SU-DHL-6 (cell line): ENCODE measurements around the gene BUB1.
"Not testable (repeated sequence)": the region's sequence is repeated elsewhere in the genome, so short reads cannot be mapped to it uniquely, and the experiment has no call there.

Experiments
- CTCF ChIP-seq: fragments of 200-600 bp; sonication (generic); IDR thresholded peaks from one replicate; pipeline ENCODE4 v1.5.1; 2017; ENCODE audit warnings: antibody characterized with exemption, mild to moderate bottlenecking, low read length, moderate library complexity; ENCODE audit not compliant: insufficient read depth, poor library complexity, severe bottlenecking
- EZH2phosphoT487 ChIP-seq: fragments of 200-600 bp; sonication (generic), shearing (Covaris generic); conservative IDR thresholded peaks from 2 replicates; pipeline ENCODE4 v1.6.1; 2018; ENCODE audit warnings: mild to moderate bottlenecking, antibody characterized with exemption, low read length, moderate library complexity, mixed read lengths

GRCh38 chr2:110635949-110636628, 41.8 kb downstream of the BUB1 start:
- not testable (repeated sequence) for TF ChIP-seq CTCF, EZH2phosphoT487
